IPS-20b (cell line): ENCODE data around the gene TMEM9.

Experiments
- H3K27ac ChIP-seq: one replicate; pipeline ENCODE4 v1.5.1; 2013; ENCODE audit warnings: low read length
- H3K27me3 ChIP-seq: 2 replicates; pipeline ENCODE4 v1.6.1; 2013; ENCODE audit warnings: mild to moderate bottlenecking, low read length, inconsistent platforms; ENCODE audit not compliant: insufficient read depth
- H3K36me3 ChIP-seq: 2 replicates; pipeline ENCODE4 v1.6.1; 2013; ENCODE audit warnings: low read depth, mild to moderate bottlenecking, inconsistent platforms, low read length, moderate library complexity; ENCODE audit not compliant: insufficient read depth
- H3K4me1 ChIP-seq: 2 replicates; pipeline ENCODE4 v1.6.1; 2013; ENCODE audit warnings: mild to moderate bottlenecking, control low read depth, inconsistent platforms, low read length, moderate library complexity; ENCODE audit not compliant: insufficient read depth
- H3K4me3 ChIP-seq: 2 replicates; pipeline ENCODE4 v1.5.1; 2013; ENCODE audit warnings: mild to moderate bottlenecking, low read length, inconsistent platforms
- H3K9ac ChIP-seq: 2 replicates; pipeline ENCODE4 v1.6.1; 2013; ENCODE audit warnings: low read depth, mild to moderate bottlenecking, inconsistent platforms, low read length, moderate library complexity
- H3K9me3 ChIP-seq: 2 replicates; pipeline ENCODE4 v1.6.1; 2013; ENCODE audit warnings: mild to moderate bottlenecking, low read depth, low read length, inconsistent platforms; ENCODE audit not compliant: insufficient read depth

Gene TMEM9

DNA sequence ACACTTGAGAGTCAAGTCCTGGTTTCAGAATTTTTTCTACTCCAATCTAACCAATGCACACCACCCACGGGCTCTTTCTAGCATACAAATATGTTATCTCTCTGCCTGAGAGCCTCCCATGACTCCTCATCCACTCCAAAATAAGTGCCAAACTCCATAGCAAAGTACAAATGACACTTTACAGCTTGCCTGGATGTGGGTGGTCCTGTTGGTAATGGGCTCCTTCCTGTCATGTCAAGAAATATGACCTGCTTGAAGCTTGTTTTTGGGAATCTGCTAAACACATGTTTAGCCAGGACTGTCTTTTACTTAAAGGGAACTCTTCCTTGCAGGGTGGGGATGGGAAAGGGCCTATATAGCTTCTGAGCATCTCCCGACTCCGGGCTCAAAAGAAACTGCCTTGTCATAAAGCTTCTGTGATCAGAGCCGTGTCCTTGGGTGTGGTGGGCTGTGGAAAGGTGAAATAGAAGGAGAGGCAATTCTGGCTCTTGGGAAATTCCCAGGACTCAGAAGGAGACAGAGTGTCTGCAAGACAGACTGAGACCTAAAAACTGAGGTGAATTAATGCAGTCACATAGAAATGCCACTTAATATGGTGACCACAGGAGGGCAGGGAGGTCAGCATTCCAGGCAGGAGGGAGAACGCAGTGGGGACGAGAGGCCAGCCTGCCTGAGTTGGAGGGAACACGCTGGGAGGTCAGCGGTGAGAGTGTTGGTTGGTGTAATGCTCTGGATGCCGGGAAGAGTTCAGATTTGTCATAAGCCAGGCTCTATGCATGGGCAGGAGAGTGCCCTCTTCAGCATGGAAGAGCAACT is 30.2 kb upstream of the TMEM9 start:
- H3K27ac ChIP-seq = no peak overlapping the region
- no peak overlapping the region for H3K9ac ChIP-seq
- peaks cover 6% of the 10 kb centered on the region; the same call in 1 of the 2 replicates for H3K4me1 ChIP-seq
- no peaks in the 10 kb centered on the region for H3K9me3 ChIP-seq
- no peaks in the 10 kb centered on the region for H3K36me3 ChIP-seq
- H3K4me3 ChIP-seq = no peak overlapping the region
- H3K27me3 ChIP-seq = no peaks in the 10 kb centered on the region

DNA sequence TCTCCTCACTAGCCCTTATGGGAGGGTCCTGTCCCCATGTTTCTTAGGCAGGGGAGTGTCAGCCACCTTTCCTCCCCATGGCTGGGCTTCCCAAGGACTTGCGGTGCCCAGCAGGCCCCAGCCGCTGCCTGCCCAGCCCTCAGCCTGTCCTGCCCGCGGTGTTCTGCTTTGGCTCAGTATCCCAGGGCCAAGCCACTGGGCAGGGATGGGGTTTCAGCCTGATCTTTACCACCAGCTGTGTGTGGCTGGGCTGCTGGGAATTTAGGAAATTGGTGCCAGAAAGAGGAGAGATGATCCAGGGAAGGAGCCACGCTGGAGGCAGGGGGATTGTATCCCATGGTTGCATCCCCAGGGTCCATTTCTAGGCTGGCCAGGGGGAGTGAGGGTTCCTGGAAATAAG is 29.5 kb upstream of the TMEM9 start:
- no peaks in the 10 kb centered on the region for H3K9me3 ChIP-seq
- peaks cover 6% of the 10 kb centered on the region; the same call in 1 of the 2 replicates for H3K4me1 ChIP-seq
- no peaks in the 10 kb centered on the region for H3K27me3 ChIP-seq
- H3K36me3 ChIP-seq = no peaks in the 10 kb centered on the region
- no peak overlapping the region for H3K27ac ChIP-seq
- H3K4me3 ChIP-seq = no peak overlapping the region
- no peak overlapping the region for H3K9ac ChIP-seq

DNA sequence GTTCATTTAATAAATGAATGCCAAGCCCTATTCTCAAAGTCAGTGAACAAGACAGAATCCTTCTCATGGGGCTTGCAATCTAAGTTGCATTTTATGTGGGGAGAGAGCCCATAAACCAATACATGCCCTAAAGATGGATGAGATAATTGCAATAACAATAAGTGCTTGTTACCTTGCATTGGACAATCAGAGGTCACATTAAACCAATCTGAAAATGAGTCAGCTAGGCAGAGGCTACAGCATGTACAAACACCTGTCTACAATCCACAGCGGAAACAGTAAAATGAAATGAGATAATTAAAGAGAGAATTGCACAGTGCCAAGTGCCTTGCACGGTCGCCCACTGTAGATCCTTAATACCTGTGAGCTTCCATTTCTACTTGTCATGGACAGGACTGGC is 28.9 kb upstream of the TMEM9 start:
- Histone ChIP-seq H3K9ac (no peak overlapping the region), H3K4me3 (no peak overlapping the region), H3K36me3 (no peaks in the 10 kb centered on the region), H3K27ac (no peak overlapping the region), H3K4me1 (peaks cover 6% of the 10 kb centered on the region; the same call in 1 of the 2 replicates), H3K9me3 (no peaks in the 10 kb centered on the region), H3K27me3 (no peaks in the 10 kb centered on the region)

DNA sequence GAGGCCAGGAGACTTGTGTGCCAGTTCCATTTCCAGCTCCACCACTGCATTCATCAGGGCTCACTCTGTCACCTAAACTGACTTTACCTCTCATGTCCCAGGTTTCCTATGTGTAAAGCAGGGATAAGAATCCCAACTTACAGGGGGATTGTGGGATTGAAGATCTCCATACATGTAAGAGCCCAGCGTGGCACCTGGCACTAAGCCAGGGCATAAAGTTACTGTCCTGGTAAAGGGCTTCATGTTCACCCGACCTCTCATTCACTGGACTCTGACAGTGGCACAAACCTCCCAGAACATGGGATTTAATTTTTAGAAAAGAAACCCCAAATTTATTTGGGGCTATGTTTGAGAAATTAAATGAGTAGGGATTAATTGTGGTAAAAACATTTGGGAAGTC is 27.5 kb upstream of the TMEM9 start:
- no peaks in the 10 kb centered on the region for H3K9me3 ChIP-seq
- no peaks in the 10 kb centered on the region for H3K36me3 ChIP-seq
- H3K27ac ChIP-seq = no peak overlapping the region
- peaks cover 6% of the 10 kb centered on the region; the same call in 1 of the 2 replicates for H3K4me1 ChIP-seq
- H3K27me3 ChIP-seq = no peaks in the 10 kb centered on the region
- no peak overlapping the region for H3K4me3 ChIP-seq
- no peak overlapping the region for H3K9ac ChIP-seq

DNA sequence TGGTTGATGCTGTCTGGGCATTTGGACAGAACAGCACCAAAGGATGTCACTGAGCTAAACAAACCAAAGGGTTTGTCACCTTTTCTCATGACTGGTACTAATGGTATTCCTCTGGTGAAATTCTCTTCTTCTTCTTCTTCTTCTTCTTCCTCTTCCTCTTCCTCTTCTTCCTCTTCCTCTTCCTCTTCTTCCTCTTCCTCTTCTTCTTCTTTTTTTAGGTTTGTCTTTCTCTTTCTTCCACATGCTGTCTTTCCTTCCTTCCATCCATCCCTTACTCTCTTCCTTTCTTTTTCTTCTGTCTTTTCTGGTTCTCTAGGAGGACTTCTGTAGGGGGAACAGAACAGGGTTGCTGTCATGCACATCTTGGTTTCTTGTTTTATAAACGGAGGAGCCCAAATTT is 27.0 kb upstream of the TMEM9 start:
- Histone ChIP-seq H3K9me3 (no peaks in the 10 kb centered on the region), H3K4me3 (no peak overlapping the region), H3K4me1 (peaks cover 6% of the 10 kb centered on the region; the same call in 1 of the 2 replicates), H3K27ac (no peak overlapping the region), H3K27me3 (no peaks in the 10 kb centered on the region), H3K9ac (no peak overlapping the region), H3K36me3 (no peaks in the 10 kb centered on the region)

DNA sequence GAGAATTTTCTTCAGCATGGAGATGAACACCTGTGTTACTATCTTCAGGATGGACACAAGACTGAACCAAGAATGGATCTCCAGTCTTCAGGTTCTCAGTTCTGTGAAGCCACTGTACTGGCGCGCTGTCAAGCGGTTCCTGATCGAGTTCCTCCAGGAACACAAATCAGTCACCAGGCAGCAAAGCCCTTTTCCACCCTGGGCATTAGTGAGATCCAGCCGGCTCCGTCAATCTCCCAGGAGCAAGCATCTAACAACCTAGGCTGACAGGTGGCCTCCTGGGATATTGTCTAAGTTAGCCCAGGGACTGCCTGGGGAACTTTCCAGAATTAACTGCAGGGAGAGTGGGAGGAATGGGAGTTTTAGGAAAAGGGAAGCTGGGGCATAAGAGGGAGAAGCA is 26.6 kb upstream of the TMEM9 start:
- Histone ChIP-seq H3K4me1 (peaks cover 6% of the 10 kb centered on the region; the same call in 1 of the 2 replicates), H3K36me3 (no peaks in the 10 kb centered on the region), H3K9ac (no peak overlapping the region), H3K27me3 (no peaks in the 10 kb centered on the region), H3K4me3 (no peak overlapping the region), H3K27ac (no peak overlapping the region), H3K9me3 (no peaks in the 10 kb centered on the region)

DNA sequence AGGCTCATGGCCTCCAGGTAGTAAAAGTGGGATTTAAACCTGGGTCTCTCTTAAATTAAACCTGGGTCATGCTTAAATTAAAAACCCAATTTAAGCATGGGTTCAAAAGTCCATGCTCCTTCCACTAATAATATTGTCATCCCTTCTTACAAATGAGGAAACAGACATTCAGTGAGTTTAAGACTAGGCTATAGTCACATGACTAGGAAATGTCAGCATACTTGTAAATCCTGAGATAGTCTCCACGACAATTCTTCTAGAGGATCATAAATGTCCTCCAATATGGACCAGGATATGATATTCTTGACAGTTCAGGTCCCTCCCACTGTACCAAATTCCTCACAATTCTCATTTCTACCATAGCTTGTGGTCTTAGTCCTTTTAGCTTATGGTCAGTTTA is 25.9 kb upstream of the TMEM9 start:
- H3K36me3 ChIP-seq = no peaks in the 10 kb centered on the region
- H3K4me1 ChIP-seq = peaks cover 6% of the 10 kb centered on the region; the same call in 1 of the 2 replicates
- H3K27me3 ChIP-seq = no peaks in the 10 kb centered on the region
- H3K4me3 ChIP-seq = no peak overlapping the region
- H3K9ac ChIP-seq = no peak overlapping the region
- H3K9me3 ChIP-seq = no peaks in the 10 kb centered on the region
- no peak overlapping the region for H3K27ac ChIP-seq

DNA sequence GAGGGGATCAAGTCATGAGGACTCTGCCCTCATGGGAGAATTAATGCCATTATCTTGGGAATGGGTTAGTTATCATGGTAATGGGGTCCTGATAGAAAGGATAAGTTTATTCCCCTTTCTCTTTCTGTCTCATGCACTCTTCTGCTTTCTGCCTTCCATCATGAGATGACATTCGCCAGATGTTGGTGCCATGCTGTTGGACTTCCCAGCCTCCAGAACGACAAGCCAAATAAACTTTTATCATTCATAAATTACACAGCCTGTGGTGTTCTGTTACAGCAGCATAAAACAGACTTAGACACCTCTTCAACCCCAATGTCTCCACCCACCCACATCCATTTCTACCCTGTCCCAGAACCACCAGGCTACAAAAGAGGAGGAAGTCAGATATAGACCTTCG is 24.4 kb upstream of the TMEM9 start:
- no peaks in the 10 kb centered on the region for H3K4me1 ChIP-seq

DNA sequence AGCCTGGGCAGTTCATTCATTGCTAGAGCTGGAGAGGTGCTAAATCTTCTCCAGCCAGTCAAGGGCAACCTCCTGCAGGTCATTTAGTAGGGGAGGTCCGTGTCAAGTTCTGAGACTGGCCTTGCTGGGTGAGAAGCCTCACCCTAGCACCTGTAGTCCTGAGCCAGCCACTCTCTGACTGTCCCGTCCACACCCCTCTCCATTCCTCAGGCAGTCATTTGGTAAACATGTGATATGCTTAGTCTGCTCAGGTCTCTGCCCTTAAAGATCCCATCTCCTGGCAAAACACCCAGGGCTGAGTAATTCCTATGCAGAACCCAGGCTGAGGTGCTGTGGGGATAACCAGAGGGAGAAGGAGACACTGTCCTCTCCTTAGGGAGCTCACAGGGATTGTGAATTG is 22.7 kb upstream of the TMEM9 start:
- H3K9me3 ChIP-seq = no peaks in the 10 kb centered on the region
- no peak overlapping the region for H3K4me3 ChIP-seq
- H3K27me3 ChIP-seq = peaks cover 9% of the 10 kb centered on the region; the same call in 1 of the 2 replicates
- H3K9ac ChIP-seq = no peak overlapping the region
- no peaks in the 10 kb centered on the region for H3K36me3 ChIP-seq
- no peaks in the 10 kb centered on the region for H3K4me1 ChIP-seq
- H3K27ac ChIP-seq = no peak overlapping the region

More for the DNA sequence above, 24.4 kb upstream of the TMEM9 start:
- Histone ChIP-seq H3K9me3 (no peaks in the 10 kb centered on the region), H3K27ac (no peak overlapping the region), H3K36me3 (no peaks in the 10 kb centered on the region), H3K4me3 (no peak overlapping the region), H3K27me3 (no peaks in the 10 kb centered on the region), H3K9ac (no peak overlapping the region)

DNA sequence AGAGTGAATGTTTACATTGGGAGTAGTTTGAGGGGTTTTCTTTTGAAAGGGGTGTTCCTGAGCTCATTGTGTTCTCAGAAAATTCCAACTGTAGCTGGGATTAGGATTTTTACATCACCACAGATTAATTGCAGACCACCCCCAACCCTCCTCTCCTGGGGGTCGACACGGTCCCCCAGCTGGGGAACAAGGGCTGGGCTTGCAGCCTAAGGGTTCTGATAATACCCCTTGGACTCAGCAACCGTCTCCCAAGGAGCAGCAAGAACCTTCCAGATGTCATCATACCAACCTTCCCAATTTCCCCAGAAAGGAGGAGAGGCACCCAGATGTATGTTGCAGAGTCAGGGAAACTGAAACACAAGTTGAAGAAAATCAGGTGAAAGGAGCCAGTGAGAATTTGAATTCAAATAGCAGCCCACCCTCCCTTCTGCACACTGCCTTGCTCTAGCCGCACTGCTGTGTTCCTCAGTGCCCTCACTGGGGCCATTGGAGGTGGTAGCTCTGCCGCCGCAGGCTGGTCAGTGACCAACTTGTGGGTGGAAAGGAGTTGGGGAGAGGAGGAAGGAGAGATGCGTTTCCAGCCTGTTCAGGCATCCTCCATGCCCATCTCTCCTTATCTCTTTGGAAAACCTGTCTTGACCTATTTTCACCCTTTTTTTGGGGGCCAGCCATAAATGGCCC is 21.7 kb upstream of the TMEM9 start:
- H3K9ac ChIP-seq = no peak overlapping the region
- H3K4me3 ChIP-seq = no peak overlapping the region
- no peak overlapping the region for H3K27ac ChIP-seq
- H3K9me3 ChIP-seq = no peaks in the 10 kb centered on the region
- H3K4me1 ChIP-seq = no peaks in the 10 kb centered on the region
- H3K36me3 ChIP-seq = no peaks in the 10 kb centered on the region
- H3K27me3 ChIP-seq = peaks cover 14% of the 10 kb centered on the region; the same call in 1 of the 2 replicates

DNA sequence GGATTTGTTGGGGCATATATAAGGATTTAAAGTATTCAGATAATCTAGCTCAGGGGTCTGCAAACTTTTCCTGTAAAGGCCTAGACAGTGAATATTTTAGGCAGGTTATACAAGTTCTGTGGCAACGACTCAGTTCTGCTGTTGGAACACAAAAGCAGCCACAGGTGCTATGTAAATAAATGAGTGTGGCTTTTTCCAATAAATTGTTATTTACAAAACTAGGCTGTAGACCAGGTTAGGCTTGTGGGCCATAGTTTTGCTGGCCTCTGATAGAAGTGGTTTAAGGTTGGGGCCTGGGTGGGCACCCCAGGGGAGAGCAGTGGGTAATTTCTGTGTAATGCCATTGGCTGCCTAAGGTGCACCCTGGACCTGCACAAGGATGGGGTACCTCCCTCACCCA is 19.5 kb upstream of the TMEM9 start:
- H3K4me1 ChIP-seq = no peaks in the 10 kb centered on the region
- no peaks in the 10 kb centered on the region for H3K9me3 ChIP-seq
- H3K27ac ChIP-seq = no peak overlapping the region
- H3K4me3 ChIP-seq = no peak overlapping the region
- peaks cover 25% of the 10 kb centered on the region; the same call in 1 of the 2 replicates for H3K27me3 ChIP-seq
- H3K9ac ChIP-seq = no peak overlapping the region
- no peaks in the 10 kb centered on the region for H3K36me3 ChIP-seq
